Sigmoid colon (tissue), 7 donors: ENCODE measurements around the gene HEXD. TPM values are rescaled to one million over a fixed set of nuclear protein-coding genes. Genes with fewer than 3 reads are reported as not detected.

Source experiments
- DNase-seq: peaks from one replicate; pipeline ENCODE4 v3.0.0-alpha.2; 2019
- H3K27ac ChIP-seq, 4 donors: fragments of 200-600 bp; sonication (generic); one replicate each; pipeline ENCODE4 v1.5.1; 2016 to 2019; ENCODE audit warnings: mild to moderate bottlenecking in 1 of 4
- H3K27me3 ChIP-seq, 3 donors: fragments of 200-600 bp; sonication (generic); one replicate each; pipeline ENCODE4 v1.5.1; 2019; ENCODE audit warnings: mild to moderate bottlenecking in 1 of 3
- H3K36me3 ChIP-seq, 4 donors: fragments of 200-600 bp; sonication (generic); one replicate each; pipeline ENCODE4 v1.5.1; 2016 to 2019
- H3K4me1 ChIP-seq, 4 donors: fragments of 200-600 bp; sonication (generic); one replicate each; pipeline ENCODE4 v1.5.1; 2017 to 2019
- H3K4me3 ChIP-seq, 4 donors: fragments of 200-600 bp; sonication (generic); one replicate each; pipeline ENCODE4 v1.5.1; 2017 to 2019; ENCODE audit warnings: mild to moderate bottlenecking in 2 of 4, moderate library complexity in 1 of 4
- H3K9me3 ChIP-seq, 4 donors: fragments of 200-600 bp in 3 of 4; sonication (generic) in 3 of 4; one replicate each; pipeline versions ENCODE4 v1.5.1 to v1.6.1; 2013 to 2019
- EP300 ChIP-seq, 4 donors: sonication (generic); formaldehyde crosslinking; IDR thresholded peaks; one replicate each; pipeline ENCODE4 v1.6.1; 2017; ENCODE audit warnings: antibody characterized with exemption in 4 of 4
- POLR2A ChIP-seq, 2 donors: fragments of 450-650 bp; IDR thresholded peaks; one replicate each; pipeline ENCODE4 v1.6.1; 2016; ENCODE audit warnings: antibody characterized with exemption in 2 of 2, mild to moderate bottlenecking in 2 of 2, moderate library complexity in 2 of 2
- POLR2AphosphoS5 ChIP-seq, 4 donors: sonication (generic); formaldehyde crosslinking; IDR thresholded peaks; one replicate each; pipeline ENCODE4 v1.6.1; 2017; ENCODE audit warnings: antibody characterized with exemption in 4 of 4
- WGBS, 2 donors: extraction: QIAGEN DNeasy Blood & Tissue Kit; methylation state at CpG; one replicate each; pipeline ENCODE4 v1.1.7; 2013; 5-methylcytosine and 5-hydroxymethylcytosine counted together
- intact Hi-C: fragments of 100-400 bp; cut with DNase I; formaldehyde crosslinking; loops from one replicate; pipeline ENCODE4 v1.15.1; 2023
- polyA plus RNA-seq, 3 donors: library from polyadenylated mRNA; stranded (reverse); fragments of 200-250 nt; gene quantifications; one replicate each; pipeline ENCODE4 v1.2.3, GENCODE V29; 2013
- total RNA-seq, 4 donors: library from RNA; depleted of rRNA; stranded (reverse); fragments of >200 nt; gene quantifications; one replicate each; pipeline ENCODE4 v1.1.0, GENCODE V29; 2016
- TF ChIP-seq, protein P1 (sequence below), 4 experiments: fragments of 450-650 bp in 3 of 4; fragments of 200-600 bp in 1 of 4; IDR thresholded peaks; one replicate each; pipeline ENCODE4 v1.5.1; 2016 to 2019; ENCODE audit warnings: antibody characterized with exemption in 4 of 4, mild to moderate bottlenecking in 3 of 4, moderate library complexity in 2 of 4
- donor health status: healthy with polysubstance abuse.
- donor health status: Bipolar disorder and iron deficiency.
- donor health status: healthy.

Gene HEXD
- total RNA-seq (10 to 100 TPM; 15.8 to 42.9 (median 24.0) TPM), polyA plus RNA-seq (10 to 100 TPM in 2 of 3 donors, 1 to 10 TPM in 1; 9.5 to 46.2 (median 16.2) TPM)

DNA sequence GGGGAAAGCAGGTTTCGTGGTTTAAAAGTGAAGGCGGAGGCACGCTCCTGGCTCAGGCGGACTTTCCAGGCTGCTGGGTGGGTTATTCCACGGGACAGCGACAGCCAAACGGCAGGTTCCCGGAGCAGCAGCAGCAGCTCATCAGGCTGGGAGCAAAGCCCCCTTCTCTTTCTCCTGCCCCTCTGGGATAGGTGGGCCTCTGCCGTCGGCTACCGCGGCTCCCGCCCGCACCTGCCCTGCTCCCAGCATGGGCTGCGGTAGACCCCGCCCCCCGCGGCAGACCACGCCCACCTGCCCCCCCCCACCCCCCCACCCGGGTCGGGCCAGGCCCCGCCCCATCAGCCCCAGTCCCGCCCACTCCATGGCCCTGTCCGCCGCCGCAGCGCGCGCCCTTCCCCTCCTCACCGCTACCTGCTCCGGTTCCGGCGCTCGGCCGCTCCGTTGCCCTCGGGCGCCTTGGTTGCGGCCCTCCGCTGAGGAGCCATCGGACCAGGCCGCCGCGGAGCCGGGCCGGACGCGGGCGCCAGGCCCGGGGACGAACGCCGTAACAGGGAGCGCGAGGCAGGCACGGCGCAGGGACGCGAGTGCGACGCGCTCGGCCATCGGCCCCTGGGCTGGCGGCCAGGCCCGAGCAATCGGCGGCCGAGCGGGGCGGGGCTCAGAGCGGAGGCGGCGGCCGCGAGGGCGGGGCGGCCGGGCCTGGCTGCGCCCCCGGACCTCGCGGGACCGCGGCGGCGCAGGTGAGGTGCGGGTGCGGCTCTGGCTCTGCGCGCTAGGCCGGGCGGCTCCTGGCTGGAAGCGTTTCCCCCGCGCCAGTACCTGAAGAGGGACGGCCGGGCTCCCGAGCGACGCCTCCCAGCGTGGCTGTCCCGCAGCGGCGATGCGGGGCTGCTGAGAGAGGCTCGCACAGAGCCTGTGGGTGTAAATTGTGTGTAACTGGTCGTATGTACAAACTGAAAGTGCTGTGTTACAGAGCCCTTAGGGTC, at the start of gene HEXD, which contains the start of gene OGFOD3:
Gene HEXD, plus strand, starts transcription at position 347 of the 986 bp plus-strand sequence. CDS start 1,453 bp downstream, outside the sequence.
Gene OGFOD3, minus strand, starts transcription at position 586 of the 986 bp plus-strand sequence. Its CDS starts 101 bp downstream, at position 485.
- H3K9me3 ChIP-seq = peaks cover 0 to 2% (median 0%) of the 10 kb centered on the region in 4 donors
- TF ChIP-seq POLR2A (IDR thresholded peaks at IDR 0.05) (no peak), POLR2AphosphoS5 (IDR thresholded peaks at IDR 0.05) (peak in 2 of 4 donors; percentile 23 to 30)
- intact Hi-C loops = loop anchor here (2.0 to 10.0 kb wide), 2 partner anchors 33 to 213 kb away; partner anchors contain the start of gene CYBC1
- H3K4me1 ChIP-seq = peaks cover 0 to 26% (median 12%) of the 10 kb centered on the region in 4 donors
- no peaks in the 10 kb centered on the region for H3K27me3 ChIP-seq
- peak within 1 kb of the TSS; percentile 55 to 77 (median 74) for H3K4me3 ChIP-seq
- H3K27ac ChIP-seq = peak within 1 kb of the TSS; percentile 86 to 94 (median 89)
- DNase-seq = peak; percentile 86
- WGBS, 2 donors = 1 to 2% methylated on average over 108 of the region's 108 CpGs
- peaks cover 0 to 10% (median 3%) of the 10 kb centered on the region in 4 donors for H3K36me3 ChIP-seq

DNA sequence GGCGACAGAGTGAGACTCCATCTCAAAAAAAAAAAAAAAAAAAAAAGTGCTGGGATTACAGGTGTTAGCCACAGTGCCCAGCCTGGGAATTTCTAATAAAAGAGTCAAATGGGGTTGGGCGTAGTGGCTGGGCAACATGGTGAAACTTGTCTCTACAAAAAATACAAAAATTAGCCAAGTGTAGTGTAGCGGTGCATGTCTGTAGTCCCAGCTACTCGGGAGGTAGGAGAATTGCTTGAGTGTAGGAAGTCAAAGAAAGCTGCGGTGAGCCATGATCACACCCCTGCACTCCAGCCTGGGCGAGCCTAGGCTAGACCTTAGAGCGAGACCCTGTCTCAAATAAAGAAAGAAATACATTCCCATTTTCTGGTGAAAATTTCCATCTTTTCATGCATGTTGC, 48.9 kb upstream of the HEXD start:
- intact Hi-C loops = no loop called here
- peaks cover 0 to 21% (median 19%) of the 10 kb centered on the region in 4 donors for H3K4me1 ChIP-seq
- peaks cover 25 to 64% (median 36%) of the 10 kb centered on the region in 3 donors for H3K27me3 ChIP-seq
- H3K9me3 ChIP-seq = no peaks in the 10 kb centered on the region
- no peaks in the 10 kb centered on the region for H3K36me3 ChIP-seq
- no peak overlapping the region for H3K4me3 ChIP-seq
- TF ChIP-seq POLR2AphosphoS5 (IDR thresholded peaks at IDR 0.05) = no peak
- TF ChIP-seq, protein P1, sequence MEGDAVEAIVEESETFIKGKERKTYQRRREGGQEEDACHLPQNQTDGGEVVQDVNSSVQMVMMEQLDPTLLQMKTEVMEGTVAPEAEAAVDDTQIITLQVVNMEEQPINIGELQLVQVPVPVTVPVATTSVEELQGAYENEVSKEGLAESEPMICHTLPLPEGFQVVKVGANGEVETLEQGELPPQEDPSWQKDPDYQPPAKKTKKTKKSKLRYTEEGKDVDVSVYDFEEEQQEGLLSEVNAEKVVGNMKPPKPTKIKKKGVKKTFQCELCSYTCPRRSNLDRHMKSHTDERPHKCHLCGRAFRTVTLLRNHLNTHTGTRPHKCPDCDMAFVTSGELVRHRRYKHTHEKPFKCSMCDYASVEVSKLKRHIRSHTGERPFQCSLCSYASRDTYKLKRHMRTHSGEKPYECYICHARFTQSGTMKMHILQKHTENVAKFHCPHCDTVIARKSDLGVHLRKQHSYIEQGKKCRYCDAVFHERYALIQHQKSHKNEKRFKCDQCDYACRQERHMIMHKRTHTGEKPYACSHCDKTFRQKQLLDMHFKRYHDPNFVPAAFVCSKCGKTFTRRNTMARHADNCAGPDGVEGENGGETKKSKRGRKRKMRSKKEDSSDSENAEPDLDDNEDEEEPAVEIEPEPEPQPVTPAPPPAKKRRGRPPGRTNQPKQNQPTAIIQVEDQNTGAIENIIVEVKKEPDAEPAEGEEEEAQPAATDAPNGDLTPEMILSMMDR (IDR thresholded peaks at IDR 0.05) = no peak
- no peak for TF ChIP-seq EP300 (IDR thresholded peaks at IDR 0.05)
- TF ChIP-seq POLR2A (IDR thresholded peaks at IDR 0.05) = no peak
- no peak for DNase-seq
- H3K27ac ChIP-seq = no peak overlapping the region
- 89 to 91% methylated on average over 6 of the region's 7 CpGs for WGBS, 2 donors

DNA sequence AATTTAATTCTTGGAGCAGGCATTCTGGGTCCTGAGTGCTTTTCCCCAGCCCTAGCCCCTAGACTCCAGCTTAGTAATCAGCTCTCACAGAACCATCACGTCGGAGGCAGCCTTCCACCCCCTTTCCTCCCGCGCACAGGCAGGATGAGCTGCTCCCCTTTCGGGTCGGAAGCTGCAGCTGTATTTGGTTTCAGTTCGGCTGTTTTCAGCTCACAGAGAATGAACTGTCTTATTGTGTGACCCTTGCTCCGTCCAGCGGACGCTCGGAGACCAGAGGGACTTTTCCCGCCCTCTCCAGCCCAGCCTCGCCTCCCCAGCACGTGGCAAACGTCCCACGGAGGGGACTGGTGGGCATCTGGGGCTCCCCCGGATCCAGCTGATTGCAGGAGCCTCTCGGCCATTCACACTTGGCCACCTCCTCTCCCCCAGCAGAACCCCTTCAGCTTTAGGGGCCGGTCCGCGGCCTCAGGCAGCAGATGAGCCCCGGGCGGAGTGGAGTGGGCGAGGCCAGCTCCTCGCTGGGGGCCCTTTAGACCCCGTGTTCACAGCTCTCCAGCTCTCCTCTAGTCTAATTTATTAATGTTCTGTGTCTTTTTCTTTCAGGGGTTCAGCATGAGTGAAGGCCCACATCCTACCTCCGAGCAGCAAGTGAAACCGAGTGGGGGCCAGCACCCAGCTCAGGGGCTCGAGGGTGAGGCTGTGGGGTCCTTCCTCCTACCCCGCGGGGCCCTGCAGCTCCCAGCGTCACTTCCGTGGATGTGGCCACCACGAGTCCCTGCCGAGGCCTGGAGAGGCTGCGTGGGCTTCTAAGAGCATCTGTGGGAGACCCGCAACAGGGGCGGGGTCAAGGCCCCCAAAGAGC, 47.4 kb upstream of the HEXD start:
- no peaks in the 10 kb centered on the region for H3K36me3 ChIP-seq
- H3K9me3 ChIP-seq = no peaks in the 10 kb centered on the region
- intact Hi-C loops = no loop called here
- H3K27ac ChIP-seq = no peak overlapping the region
- H3K4me1 ChIP-seq = peaks cover 0 to 21% (median 19%) of the 10 kb centered on the region in 4 donors
- TF ChIP-seq, protein P1 (IDR thresholded peaks at IDR 0.05) = no peak
- TF ChIP-seq POLR2AphosphoS5 (IDR thresholded peaks at IDR 0.05) (no peak), EP300 (IDR thresholded peaks at IDR 0.05) (no peak), POLR2A (IDR thresholded peaks at IDR 0.05) (no peak)
- DNase-seq = no peak
- peaks cover 37 to 79% (median 51%) of the 10 kb centered on the region in 3 donors for H3K27me3 ChIP-seq
- 7 to 21% methylated on average over 38 of the region's 38 CpGs for WGBS, 2 donors
- peak overlapping the region in 3 of 4 donors; percentile 18 to 26 (median 24) for H3K4me3 ChIP-seq

DNA sequence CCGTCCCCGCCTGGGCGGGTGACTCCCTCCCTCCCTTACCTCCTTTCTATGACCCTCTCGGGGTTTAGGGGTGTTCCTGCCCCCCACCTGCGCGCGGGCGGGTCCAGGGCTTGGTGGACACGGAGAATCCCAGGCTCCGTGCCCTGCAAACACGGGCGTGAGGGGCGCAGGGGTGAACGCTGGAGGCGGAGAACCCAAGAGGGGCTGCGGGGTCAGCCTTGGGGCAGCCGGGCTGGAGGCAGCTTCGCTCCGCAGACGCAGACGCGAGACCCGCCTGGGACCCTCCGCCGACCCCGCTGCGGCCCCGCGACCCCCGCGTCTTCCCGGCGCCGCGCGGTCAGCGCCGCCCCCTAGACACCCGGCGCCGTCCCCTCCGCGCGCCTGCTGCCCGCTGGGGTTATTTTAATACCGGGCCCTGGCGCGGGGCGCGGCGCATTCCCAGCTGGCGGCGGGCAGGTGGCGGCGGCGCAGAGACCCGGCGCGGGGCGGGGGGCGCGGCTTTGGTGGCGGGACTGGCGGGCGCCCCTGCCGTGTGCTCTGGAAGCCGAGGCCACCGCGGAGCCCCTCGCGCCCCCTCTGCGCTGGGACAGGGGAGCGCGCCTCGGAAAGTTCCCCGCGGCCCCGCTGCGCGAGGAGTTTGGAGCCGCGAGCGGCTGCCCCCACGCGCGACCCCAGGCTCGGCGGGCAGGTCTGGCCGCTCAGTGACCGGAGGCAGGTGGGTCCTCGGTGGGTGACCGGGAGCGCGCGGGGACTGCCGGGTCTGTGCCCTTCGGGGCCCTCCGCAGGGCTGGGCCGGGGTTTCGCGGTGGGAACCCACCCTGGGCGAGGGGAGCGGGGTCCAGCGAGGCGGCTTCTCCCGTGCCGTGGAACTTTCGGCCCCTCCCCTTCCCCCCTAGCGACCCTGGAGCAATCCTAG, 46.6 kb upstream of the HEXD start, which contains the start of gene UTS2R:
Gene UTS2R, plus strand, starts transcription at position 433 of the 916 bp plus-strand sequence. CDS start 2,560 bp downstream, outside the sequence.
- peak within 1 kb of the TSS in 3 of 4 donors; percentile 18 to 26 (median 24) for H3K4me3 ChIP-seq
- WGBS, 2 donors = 5% methylated on average over 109 of the region's 109 CpGs
- H3K4me1 ChIP-seq = peaks cover 0 to 21% (median 19%) of the 10 kb centered on the region in 4 donors
- H3K36me3 ChIP-seq = no peaks in the 10 kb centered on the region
- TF ChIP-seq EP300 (IDR thresholded peaks at IDR 0.05) = no peak
- TF ChIP-seq POLR2A (IDR thresholded peaks at IDR 0.05) = no peak
- no peak for TF ChIP-seq POLR2AphosphoS5 (IDR thresholded peaks at IDR 0.05)
- TF ChIP-seq, protein P1 (IDR thresholded peaks at IDR 0.05) = no peak
- no peak within 1 kb of the TSS for H3K27ac ChIP-seq
- intact Hi-C loops = no loop called here
- no peak for DNase-seq
- H3K9me3 ChIP-seq = no peaks in the 10 kb centered on the region
- peaks cover 41 to 88% (median 59%) of the 10 kb centered on the region in 3 donors for H3K27me3 ChIP-seq
